Right lung (tissue), 5 donors: ENCODE results near the gene ARL15. TPM values are rescaled to one million over a fixed set of nuclear protein-coding genes. Genes with fewer than 3 reads are reported as not detected.
"Not testable (repeated sequence)": the region's sequence is repeated elsewhere in the genome, so short reads cannot be mapped to it uniquely, and the experiment has no call there.

ENCODE experiments used
- DNase-seq, 2 donors: peaks; one replicate each; pipeline ENCODE4 v3.0.0-alpha.2; 2013
- polyA plus RNA-seq, 5 donors: library from polyadenylated mRNA; unstranded; fragments of 120-200 nt; gene quantifications; one replicate each; pipeline versions ENCODE4 v1.2.1 to v1.2.3, GENCODE V29; 2013; ENCODE audit warnings: inconsistent platforms in 1 of 5, low replicate concordance in 1 of 5; ENCODE audit not compliant: insufficient read length in 5 of 5, insufficient read depth in 1 of 5

The ARL15 gene
- polyA plus RNA-seq, 5 donors: 16.5 to 30.1 (median 25.3) TPM

GRCh38 chr5:53906736-53907135, 403.6 kb downstream of the ARL15 start:
- no peak for DNase-seq

GRCh38 chr5:53902296-53902907, 408.0 kb downstream of the ARL15 start:
- DNase-seq: no peak

GRCh38 chr5:53900677-53901076, 409.7 kb downstream of the ARL15 start:
- DNase-seq: no peak

- DNase-seq: no peak
These were observed 415.2 kb downstream of the ARL15 start for GRCh38 chr5:53895091-53895683.

- DNase-seq: no peak
These were observed 416.7 kb downstream of the ARL15 start for GRCh38 chr5:53893626-53894025.

GRCh38 chr5:53892224-53892623, 418.1 kb downstream of the ARL15 start:
- peak in 1 of 2 donors; percentile 28 for DNase-seq

- DNase-seq: no peak
These were observed 419.2 kb downstream of the ARL15 start for GRCh38 chr5:53891159-53891558.

GRCh38 chr5:53890490-53890889, 419.9 kb downstream of the ARL15 start:
- no peak for DNase-seq

GRCh38 chr5:53884844-53885243, 425.5 kb downstream of the ARL15 start:
- no peak for DNase-seq

GRCh38 chr5:53884417-53884816, 426.0 kb downstream of the ARL15 start:
- no peak for DNase-seq

GRCh38 chr5:53882676-53883031, 427.7 kb downstream of the ARL15 start:
- DNase-seq: no peak

GRCh38 chr5:53882006-53882675, 428.2 kb downstream of the ARL15 start:
- no peak for DNase-seq

GRCh38 chr5:53879708-53880323, 430.6 kb downstream of the ARL15 start:
- DNase-seq: no peak

- no peak for DNase-seq
These were observed 432.4 kb downstream of the ARL15 start for GRCh38 chr5:53878015-53878414.

GRCh38 chr5:53877243-53877642, 433.1 kb downstream of the ARL15 start:
- DNase-seq: no peak

- DNase-seq: no peak
These were observed 436.0 kb downstream of the ARL15 start for GRCh38 chr5:53874409-53874808.

- DNase-seq: no peak
These were observed 437.1 kb downstream of the ARL15 start for GRCh38 chr5:53873235-53873634.

GRCh38 chr5:53871775-53872174, 438.6 kb downstream of the ARL15 start:
- no peak for DNase-seq

GRCh38 chr5:53871050-53871449, 439.3 kb downstream of the ARL15 start:
- no peak for DNase-seq

GRCh38 chr5:53858700-53859456, 451.5 kb downstream of the ARL15 start:
- DNase-seq: no peak

GRCh38 chr5:53856506-53856905, 453.9 kb downstream of the ARL15 start:
- DNase-seq: no peak

- DNase-seq: not testable (repeated sequence)
These were observed 473.4 kb downstream of the ARL15 start for GRCh38 chr5:53836851-53837430.
